ENCODE measurements around the gene HK1. TPM values are rescaled to one million over a fixed set of nuclear protein-coding genes. Genes with fewer than 3 reads are reported as not detected.

Gene HK1
- total RNA-seq, 1 donor from 2014 or later: 106 TPM

DNA sequence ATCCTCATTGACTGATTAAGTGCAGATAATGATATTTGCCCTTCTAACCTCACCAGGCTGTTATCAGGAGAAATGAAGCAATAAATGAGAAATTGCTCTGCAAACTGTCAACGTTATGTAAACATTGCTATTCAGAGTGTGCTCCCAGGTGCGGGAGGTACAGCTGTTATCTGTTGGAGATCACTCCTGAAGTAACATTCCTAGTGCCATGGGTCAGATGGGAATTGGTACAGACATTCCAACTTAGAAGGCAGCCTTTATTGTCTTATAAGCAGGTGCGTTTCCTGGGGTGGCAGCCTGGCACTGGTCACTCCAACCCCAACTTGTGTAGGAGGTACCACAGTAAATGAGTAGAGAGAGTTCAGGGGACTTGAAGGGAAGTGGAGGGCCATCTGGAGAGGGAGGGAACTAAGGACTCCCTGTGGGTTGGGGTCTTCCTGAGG, 36.8 kb downstream of the HK1 start:
- Histone ChIP-seq H3K4me3 (no peak overlapping the region), H3K4me1 (peaks cover 18% of the 10 kb centered on the region), H3K9me3 (no peaks in the 10 kb centered on the region), H3K36me3 (no peaks in the 10 kb centered on the region), H3K27ac (no peak overlapping the region), H3K27me3 (no peaks in the 10 kb centered on the region)
- no peak for DNase-seq (ENCODE audit: extremely low spot score in 2 of 2)
- intact Hi-C loops (cut with DNase I): loop anchor here (5.0 kb wide), 1 partner anchor 62 kb away; no protein-coding TSS in a partner anchor
- no peak for TF ChIP-seq POLR2AphosphoS5 (IDR thresholded peaks at IDR 0.05; ENCODE audit: insufficient read depth in 1 of 2, low read depth in 1 of 2)
- TF ChIP-seq, protein P1, sequence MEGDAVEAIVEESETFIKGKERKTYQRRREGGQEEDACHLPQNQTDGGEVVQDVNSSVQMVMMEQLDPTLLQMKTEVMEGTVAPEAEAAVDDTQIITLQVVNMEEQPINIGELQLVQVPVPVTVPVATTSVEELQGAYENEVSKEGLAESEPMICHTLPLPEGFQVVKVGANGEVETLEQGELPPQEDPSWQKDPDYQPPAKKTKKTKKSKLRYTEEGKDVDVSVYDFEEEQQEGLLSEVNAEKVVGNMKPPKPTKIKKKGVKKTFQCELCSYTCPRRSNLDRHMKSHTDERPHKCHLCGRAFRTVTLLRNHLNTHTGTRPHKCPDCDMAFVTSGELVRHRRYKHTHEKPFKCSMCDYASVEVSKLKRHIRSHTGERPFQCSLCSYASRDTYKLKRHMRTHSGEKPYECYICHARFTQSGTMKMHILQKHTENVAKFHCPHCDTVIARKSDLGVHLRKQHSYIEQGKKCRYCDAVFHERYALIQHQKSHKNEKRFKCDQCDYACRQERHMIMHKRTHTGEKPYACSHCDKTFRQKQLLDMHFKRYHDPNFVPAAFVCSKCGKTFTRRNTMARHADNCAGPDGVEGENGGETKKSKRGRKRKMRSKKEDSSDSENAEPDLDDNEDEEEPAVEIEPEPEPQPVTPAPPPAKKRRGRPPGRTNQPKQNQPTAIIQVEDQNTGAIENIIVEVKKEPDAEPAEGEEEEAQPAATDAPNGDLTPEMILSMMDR (IDR thresholded peaks at IDR 0.05): no peak

DNA sequence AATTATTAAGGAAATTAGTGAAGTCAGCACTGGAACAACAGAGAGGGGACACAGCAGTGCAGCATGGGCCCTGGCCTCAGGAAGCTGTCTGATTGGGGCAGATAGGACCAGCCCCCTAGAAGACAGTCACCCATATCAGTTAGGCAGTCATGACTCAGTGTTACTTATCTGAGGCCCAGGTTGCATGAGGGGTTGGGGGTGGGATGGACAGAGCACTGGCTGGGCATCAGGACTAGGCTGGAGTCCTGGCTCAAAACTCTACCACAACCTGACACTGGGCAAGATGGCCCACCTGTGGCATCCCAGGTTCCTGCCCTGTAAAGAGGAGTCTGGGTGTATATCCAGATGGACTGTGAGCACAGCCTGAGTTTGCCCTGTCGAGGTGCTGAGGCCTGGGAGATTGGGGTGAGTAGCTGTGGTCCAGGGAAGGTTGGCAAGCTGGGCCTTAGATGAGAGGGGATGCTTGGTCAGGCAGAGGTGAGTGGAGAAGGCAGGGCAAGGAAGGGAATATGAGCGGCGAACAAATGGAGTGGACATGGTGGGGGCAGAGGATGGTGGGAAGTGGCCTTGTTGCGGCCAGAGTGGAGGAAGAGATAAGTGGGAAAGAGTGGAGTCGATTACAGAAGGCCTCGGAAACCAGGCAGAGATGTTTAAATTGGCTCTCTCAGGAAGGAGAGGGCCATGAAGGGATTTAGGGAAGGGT, 37.5 kb downstream of the HK1 start:
- no peak overlapping the region for H3K4me3 ChIP-seq
- intact Hi-C loops (cut with DNase I): loop anchor here (5.0 kb wide), 1 partner anchor 62 kb away; no protein-coding TSS in a partner anchor
- TF ChIP-seq POLR2A (IDR thresholded peaks at IDR 0.05) (no peak), POLR2AphosphoS5 (IDR thresholded peaks at IDR 0.05; ENCODE audit: insufficient read depth in 1 of 2, low read depth in 1 of 2) (no peak)
- TF ChIP-seq, protein P1 (IDR thresholded peaks at IDR 0.05): no peak
- no peaks in the 10 kb centered on the region for H3K9me3 ChIP-seq
- no peaks in the 10 kb centered on the region for H3K36me3 ChIP-seq
- no peaks in the 10 kb centered on the region for H3K27me3 ChIP-seq
- DNase-seq (ENCODE audit: extremely low spot score in 2 of 2): no peak
- H3K4me1 ChIP-seq: peaks cover 25% of the 10 kb centered on the region
- peak overlapping the region; percentile 95 for H3K27ac ChIP-seq

DNA sequence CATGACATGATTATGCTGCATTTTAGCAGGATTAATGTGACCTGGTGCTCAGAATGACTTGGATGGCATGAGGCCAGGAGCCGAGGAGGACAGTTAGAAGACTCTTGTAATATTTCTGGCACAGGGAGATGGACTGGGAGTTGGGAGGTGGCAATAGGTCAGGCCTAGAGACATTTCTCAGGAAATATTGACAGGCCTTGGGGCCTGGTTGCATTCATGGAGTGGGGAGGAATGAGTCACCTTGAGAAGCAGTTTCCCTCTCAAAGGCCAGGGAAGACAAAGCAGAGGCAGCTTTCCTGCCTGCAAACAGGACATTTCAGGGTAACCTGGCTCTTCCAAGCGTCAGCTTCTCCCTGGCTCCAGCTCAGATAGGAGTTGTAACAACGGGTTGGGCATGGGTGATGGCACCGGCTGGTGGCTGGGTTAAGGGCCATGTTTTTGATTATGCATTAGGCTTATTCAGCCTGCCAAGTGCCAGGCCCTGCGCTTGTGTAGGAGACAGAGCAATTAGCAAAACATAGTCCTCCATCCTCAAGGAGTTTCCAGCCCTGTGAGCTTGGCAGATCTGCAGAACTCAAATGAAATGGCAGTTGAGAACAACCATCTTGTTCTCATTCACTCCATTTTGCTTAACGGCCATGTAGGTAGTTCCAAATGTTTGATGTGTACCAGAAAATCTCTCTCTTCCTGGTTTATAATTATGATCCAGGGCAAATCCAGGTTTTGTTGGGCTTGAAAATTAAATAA, 38.2 kb downstream of the HK1 start:
- intact Hi-C loops (cut with DNase I): loop anchor here (5.0 kb wide), 1 partner anchor 61 kb away; no protein-coding TSS in a partner anchor
- TF ChIP-seq, protein P1 (IDR thresholded peaks at IDR 0.05): no peak
- TF ChIP-seq POLR2AphosphoS5 (IDR thresholded peaks at IDR 0.05; ENCODE audit: insufficient read depth in 1 of 2, low read depth in 1 of 2) (no peak), POLR2A (IDR thresholded peaks at IDR 0.05) (no peak)
- peak in 1 of 2 donors; percentile 91 for DNase-seq (ENCODE audit: extremely low spot score in 2 of 2)
- Histone ChIP-seq H3K27ac (peak overlapping the region; percentile 95), H3K27me3 (no peaks in the 10 kb centered on the region), H3K4me3 (no peak overlapping the region), H3K36me3 (no peaks in the 10 kb centered on the region), H3K4me1 (peaks cover 32% of the 10 kb centered on the region), H3K9me3 (no peaks in the 10 kb centered on the region)

DNA sequence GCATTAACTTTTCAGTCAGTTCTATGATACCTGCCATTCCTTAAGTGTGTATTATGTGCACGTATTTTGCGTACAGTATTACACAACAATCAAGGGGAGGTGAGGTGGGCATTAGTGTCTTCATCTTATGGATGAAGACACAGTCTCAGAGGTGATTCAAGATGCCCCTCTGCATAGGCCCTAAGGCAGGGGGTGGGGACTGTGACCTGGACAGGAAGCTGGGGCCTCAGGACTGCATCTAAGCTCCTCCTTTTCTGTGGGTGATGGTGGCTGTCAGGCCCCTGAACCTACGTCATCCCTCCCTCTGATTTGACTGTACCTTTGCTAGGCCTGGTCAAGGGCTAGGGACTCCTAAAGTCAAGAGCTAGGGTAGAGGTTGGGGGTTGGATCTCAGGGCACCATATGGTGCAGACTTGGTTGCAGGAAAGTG, 38.9 kb downstream of the HK1 start:
- peaks cover 39% of the 10 kb centered on the region for H3K4me1 ChIP-seq
- intact Hi-C loops (cut with DNase I): loop anchor here (5.0 kb wide), 1 partner anchor 60 kb away; no protein-coding TSS in a partner anchor
- no peak overlapping the region for H3K4me3 ChIP-seq

More for the DNA sequence above, 38.9 kb downstream of the HK1 start:
- no peak for DNase-seq (ENCODE audit: extremely low spot score in 2 of 2)
- no peaks in the 10 kb centered on the region for H3K27me3 ChIP-seq
- H3K9me3 ChIP-seq: no peaks in the 10 kb centered on the region
- peak overlapping the region; percentile 95 for H3K27ac ChIP-seq
- H3K36me3 ChIP-seq: no peaks in the 10 kb centered on the region
- TF ChIP-seq POLR2A (IDR thresholded peaks at IDR 0.05): no peak
- no peak for TF ChIP-seq POLR2AphosphoS5 (IDR thresholded peaks at IDR 0.05; ENCODE audit: insufficient read depth in 1 of 2, low read depth in 1 of 2)
- TF ChIP-seq, protein P1 (IDR thresholded peaks at IDR 0.05): no peak
